Activated T-cell treated with anti-CD3 and anti-CD28 coated beads for 24 hours (primary cell): Measurements from ENCODE around the gene WDFY4.

ENCODE experiments used
- DNase-seq: peaks from one replicate; pipeline ENCODE4 v3.0.0-alpha.2; 2020; ENCODE audit warnings: low read depth

WDFY4 gene

GRCh38 chr10:48691812-48692528, 7.3 kb downstream of the WDFY4 start:
- no peak for DNase-seq

- no peak for DNase-seq
Observed at GRCh38 chr10:48692748-48693147, 8.1 kb downstream of the WDFY4 start.

- no peak for DNase-seq
Observed at GRCh38 chr10:48693206-48693605, 8.5 kb downstream of the WDFY4 start.

- no peak for DNase-seq
Observed at GRCh38 chr10:48694371-48695030, 9.8 kb downstream of the WDFY4 start.

- no peak for DNase-seq
Observed at GRCh38 chr10:48695636-48696534, 11.2 kb downstream of the WDFY4 start.

GRCh38 chr10:48696535-48696873, 11.8 kb downstream of the WDFY4 start:
- no peak for DNase-seq

GRCh38 chr10:48697091-48697490, 12.4 kb downstream of the WDFY4 start:
- DNase-seq = no peak

- no peak for DNase-seq
Observed at GRCh38 chr10:48697821-48698764, 13.4 kb downstream of the WDFY4 start.

- no peak for DNase-seq
Observed at GRCh38 chr10:48699011-48699627, 14.4 kb downstream of the WDFY4 start.

- no peak for DNase-seq
Observed at GRCh38 chr10:48700071-48700470, 15.4 kb downstream of the WDFY4 start.

GRCh38 chr10:48700493-48700892, 15.8 kb downstream of the WDFY4 start:
- DNase-seq = no peak

- DNase-seq = no peak
Observed at GRCh38 chr10:48701139-48701901, 16.6 kb downstream of the WDFY4 start.

GRCh38 chr10:48701941-48702340, 17.3 kb downstream of the WDFY4 start:
- no peak for DNase-seq

GRCh38 chr10:48703531-48704122, 19.0 kb downstream of the WDFY4 start:
- DNase-seq = no peak

- DNase-seq = no peak
Observed at GRCh38 chr10:48704156-48704555, 19.5 kb downstream of the WDFY4 start.

- DNase-seq = no peak
Observed at GRCh38 chr10:48705401-48705938, 20.8 kb downstream of the WDFY4 start.

- DNase-seq = no peak
Observed at GRCh38 chr10:48707472-48707871, 22.8 kb downstream of the WDFY4 start.

- no peak for DNase-seq
Observed at GRCh38 chr10:48708144-48708543, 23.5 kb downstream of the WDFY4 start.

- DNase-seq = no peak
Observed at GRCh38 chr10:48710647-48711275, 26.1 kb downstream of the WDFY4 start.
